Stimulated activated CD4-positive, alpha-beta T cell treated with anti-CD3 and anti-CD28 coated beads, Interleukin-12 subunit alpha, Interleukin-12 subunit beta, amount 100 ng/mL, for 24 hours (primary cell): ENCODE data around the gene RPL28.

Source experiments
- DNase-seq, 2 experiments: peaks; one replicate each; pipeline ENCODE4 v3.0.0-alpha.2; 2020; ENCODE audit warnings: low read depth in 2 of 2

The RPL28 gene

DNA sequence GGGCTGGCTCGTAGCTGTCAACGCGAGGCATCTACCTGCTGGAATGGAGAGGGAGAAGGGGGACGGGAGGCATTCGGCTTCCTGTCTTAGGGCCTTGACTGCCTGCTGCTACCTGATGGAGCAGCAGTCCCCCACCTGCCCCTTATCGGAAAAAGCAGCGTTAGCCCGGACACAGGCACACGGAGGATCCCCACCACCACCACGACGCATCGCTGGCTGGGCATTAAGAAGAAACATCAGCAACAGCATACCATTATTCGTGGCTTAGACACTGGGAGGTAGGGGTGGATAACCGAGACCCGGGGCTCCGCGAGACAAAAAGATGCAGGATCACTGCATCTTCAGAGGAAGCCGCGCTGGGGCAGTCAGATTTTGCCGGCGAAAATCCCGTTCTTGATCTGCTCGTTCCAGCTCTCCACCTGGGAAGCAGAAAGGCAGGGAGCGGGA, 32.4 kb upstream of the RPL28 start:
- DNase-seq = no peak

DNA sequence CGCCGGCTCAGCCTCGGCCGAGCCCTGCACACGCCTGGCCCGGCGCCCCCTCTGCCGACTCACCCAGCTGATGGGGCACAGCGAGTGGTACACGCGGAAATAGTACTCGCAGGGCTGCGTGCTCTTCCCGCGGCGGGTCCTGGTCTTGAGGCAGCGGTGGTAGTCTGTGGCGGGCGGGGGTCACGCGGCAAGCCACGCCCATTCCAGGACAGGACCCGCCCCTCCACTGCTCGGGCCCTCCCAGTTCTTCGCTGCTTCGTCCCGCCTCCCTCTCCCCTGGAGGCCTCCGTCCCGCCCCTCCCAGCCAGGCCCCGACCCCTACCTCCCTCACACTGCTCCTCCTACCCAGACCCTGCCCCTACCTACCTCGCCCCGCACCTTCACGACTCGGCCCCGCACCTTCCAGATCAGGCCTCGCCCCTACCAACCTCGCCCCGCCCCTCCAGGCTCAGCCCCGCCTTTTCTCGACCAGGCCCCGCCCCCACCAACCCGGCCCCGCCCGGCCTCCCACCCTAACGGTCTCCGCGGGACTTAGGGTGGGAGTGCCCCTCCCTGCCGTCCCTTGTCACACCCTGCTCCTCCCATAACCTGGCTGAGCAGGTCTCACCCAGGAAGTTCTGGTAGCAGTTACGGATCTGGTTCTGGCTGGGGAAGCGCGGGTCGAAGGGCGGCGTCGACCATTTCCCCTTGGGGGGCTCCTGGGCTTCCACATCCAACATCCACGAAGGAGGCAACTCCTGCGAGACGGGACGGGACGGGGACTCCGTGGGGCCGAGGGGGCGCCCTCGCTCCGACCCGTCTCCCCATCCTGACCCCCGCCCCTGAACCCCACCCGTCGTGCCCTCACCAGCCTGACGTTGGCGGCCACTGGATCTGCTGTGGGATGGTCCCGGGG, 31.7 kb upstream of the RPL28 start:
- peak; percentile 23 to 40 for DNase-seq

DNA sequence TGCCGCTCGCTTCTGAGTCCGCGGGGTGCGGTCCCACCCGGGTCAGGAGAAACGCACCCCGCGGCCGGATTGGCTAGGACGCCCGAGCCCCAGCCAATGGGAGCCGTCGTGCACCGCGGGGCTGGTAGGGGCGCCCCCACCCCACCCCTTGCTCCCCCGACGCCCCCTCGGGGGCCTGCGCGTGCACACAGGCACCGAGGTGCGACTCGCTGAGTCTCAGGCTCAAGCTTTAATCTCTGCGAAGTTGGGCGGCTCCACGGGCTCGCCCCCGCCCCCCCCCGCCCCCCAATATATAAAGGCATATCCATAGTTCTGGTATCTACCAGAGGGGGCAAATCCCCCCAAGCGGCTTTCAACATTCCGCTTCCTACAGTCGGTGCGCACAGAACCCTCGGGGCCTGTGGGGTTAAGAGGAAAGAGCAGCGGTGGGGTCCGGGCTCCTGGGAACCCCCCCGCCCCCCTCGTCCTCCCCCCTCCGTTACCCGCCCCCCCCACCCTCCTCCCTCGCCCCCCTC, 31.0 kb upstream of the RPL28 start, which contains the start of gene COX6B2:
Gene COX6B2, minus strand, starts transcription at position 22 of the 515 bp plus-strand sequence. CDS start 198 bp downstream, outside the sequence.
- no peak for DNase-seq

DNA sequence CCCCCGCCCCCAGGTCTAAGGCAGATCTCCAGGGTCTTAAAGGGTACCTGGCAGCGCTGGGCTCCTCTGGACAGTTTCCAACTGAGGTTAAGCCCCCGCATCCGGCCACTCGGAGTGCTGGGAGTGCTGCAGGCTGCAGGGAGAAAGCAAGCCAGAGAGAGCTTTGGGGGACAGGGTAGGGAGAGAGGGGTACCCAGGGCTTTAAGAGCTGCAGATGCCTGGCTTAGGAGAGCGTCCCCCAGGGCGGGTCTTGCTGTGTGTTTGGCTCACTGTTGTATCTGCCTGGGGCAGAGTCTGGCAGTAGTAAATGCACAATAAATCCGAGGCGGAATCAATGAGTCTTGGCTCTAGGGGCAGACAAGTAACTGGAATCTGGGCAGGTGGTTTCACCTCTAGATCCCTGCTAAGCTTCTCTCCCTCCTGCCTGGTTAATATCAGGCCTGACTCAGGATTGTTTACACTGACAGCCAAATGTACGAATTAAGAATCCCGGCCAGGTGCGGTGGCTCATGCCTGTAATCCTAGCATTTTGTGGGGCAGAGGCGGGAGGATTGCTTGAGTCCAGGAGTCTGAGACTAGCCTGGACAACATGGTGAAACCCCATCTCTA, 30.4 kb upstream of the RPL28 start:
- no peak for DNase-seq

GRCh38 chr19:55358493-55358892, 27.2 kb upstream of the RPL28 start:
- no peak for DNase-seq

DNA sequence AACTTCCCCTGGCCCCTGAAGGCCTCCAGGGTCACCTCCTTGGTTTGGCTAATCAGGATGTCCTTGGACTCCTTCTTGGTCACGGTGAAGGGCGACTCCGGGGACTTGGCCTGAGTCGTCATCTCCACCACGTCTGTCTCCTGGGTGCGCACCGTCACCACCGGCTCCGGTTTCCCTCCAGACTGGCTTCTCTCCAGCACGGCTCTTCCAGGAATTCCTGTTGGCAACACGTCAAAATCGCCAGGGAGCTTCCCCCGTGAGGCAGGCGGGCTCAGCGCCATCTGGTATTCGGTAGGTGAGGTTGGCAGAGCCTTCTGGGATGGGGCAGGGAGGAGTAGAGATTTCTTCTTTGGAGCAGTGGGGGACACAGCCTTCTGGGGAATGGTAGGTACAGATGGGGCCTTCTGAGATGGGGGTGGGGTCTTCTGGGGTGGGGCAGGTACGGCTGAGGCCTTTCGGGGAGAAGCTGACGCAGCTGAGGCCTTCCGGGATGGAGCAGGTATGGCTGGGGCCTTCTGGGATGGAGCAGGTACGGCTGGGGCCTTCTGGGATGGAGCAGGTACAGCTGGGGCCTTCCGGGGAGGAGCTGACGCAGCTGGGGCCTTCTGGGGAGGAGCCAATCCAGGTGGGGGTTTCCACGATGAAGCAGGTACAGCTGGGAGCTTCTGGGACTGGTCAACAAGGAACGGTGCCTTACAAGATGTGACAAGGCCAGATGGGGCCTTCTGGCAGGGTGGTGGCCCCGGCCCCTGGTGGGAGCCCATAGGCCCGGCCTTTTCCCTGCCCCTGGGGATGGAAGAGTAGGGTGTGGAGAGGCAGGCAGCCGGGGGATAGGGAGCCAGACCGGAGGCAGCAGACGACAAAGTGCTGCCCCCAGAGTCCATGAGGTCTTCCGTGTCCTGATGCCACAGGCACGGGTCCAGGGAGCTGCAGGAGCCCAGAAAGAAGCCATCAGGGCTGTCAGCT, 26.5 kb upstream of the RPL28 start:
- no peak for DNase-seq

DNA sequence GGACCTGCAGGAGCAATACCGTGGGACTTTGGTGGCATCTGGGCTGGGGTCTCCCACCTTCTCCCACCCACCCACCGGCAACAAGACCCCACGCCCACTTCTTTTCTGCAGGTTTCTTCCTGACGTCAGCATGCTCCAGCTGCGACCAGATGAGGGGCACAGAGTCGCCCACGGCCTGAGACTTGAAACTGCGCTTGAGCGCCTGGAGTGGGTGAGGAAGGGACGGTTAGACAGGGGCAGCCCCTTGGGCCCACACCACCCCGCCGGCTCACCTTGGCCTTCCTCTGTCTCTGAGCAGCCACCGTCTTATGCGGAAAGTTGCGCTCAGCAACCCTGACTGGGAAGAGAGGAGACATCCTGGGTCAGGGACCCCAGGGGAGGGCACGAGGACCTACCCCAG, 24.8 kb upstream of the RPL28 start:
- DNase-seq = no peak

DNA sequence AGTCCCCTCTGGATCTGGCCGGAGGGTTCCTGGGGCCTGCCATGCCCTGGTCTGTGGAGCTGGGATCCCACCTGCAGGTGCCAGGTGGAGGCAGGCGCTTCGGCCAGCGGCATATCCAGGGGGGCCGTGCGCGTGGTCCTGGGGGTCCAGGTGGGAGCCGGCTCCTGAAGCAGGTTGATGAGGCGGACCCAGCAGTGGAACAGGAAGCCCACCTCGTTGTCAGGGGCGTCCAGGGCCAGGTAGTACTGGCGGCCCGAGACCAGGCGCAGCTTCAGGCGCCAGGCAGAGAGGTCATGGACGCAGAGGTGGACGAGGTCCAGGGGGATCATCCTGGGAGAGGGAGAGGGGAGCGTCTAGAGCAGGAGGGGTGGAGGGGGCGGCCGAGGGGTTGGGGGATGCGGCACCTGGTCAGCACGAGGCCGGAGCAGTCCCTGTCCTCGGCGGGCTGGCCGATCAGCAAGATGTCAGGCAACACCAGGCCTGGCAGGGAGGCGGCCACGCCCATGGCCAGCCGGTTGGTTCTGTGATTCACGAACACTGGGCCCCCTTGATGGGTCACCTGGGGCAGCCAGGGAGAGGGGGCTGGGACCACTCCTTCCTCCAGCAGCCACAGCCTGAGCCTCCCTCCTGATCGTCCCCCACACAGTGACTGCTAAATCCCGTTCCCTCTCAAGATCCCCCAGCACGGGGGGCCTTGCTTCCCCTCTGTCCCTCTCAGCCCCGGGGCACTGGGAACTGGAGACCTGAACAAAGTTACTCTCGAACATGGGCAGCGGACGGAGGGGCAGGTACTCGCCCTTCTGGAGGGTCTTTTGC, 23.4 kb upstream of the RPL28 start:
- DNase-seq = no peak

GRCh38 chr19:55362990-55363716, 22.6 kb upstream of the RPL28 start, which contains the start of gene GARIN5B:
Gene GARIN5B, minus strand, starts transcription at chr19:55363260. Its CDS starts 194 bp downstream, at chr19:55363066.
- no peak for DNase-seq

DNA sequence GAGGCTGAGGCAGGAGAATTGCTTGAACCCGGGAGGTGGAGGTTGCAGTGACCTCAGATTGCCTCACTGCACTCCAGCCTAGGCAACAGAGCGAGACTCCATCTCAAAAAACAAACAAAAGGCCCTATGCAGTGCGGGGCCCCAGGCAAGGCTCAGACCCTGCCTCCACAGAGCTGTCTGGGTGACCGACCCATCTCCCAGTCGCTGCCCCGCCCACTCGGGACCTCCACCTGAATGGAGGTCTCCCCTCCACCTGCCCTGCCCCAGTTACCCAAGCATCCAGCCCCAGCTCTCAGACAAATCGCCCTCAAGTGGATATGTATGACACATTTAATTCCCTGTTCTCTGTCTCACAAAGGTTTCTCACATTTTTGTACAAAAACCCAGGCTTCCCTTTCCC, 20.5 kb upstream of the RPL28 start:
- no peak for DNase-seq

DNA sequence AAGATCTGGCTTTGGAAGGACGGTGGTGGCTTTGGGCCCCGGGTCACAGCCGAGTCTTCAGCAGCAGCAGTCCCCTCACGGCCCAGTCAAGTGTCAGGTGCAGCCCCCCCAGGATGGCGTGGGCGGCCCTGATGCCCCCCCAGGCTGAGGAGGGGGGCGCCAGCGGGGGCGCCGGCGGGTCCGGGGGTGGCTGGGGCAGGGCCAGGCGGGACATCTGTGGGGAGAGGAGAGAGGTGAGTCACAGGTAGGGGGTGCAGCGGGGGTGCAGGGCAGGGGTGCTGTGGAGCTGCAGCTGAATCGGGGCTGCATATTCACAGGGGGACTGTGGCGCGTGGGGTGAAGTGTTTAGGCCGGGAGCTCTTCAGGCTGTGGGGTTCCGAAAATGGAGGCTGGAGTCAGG, 19.8 kb upstream of the RPL28 start:
- DNase-seq = no peak

GRCh38 chr19:55366790-55367189, 18.9 kb upstream of the RPL28 start:
- DNase-seq = no peak

DNA sequence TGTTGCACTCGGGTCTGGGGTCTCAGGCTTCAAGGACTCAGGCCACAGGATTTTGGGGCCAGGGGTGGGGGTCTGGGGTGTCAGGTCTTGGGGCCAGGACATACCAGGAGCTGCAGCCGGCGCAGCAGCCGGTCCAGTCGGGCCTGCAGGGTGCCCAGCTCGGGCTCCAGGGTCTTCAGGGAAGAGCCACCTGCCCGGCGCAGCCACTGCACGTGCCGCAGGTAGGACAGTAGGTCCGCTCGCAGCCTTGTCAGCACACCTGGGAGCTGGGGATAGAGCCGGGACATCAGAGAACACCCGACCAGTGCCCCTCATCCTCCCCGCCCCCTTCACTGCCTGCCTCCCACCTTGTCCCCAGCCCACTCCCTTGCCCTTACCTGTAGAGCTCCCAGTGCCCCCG, 17.6 kb upstream of the RPL28 start:
- no peak for DNase-seq

DNA sequence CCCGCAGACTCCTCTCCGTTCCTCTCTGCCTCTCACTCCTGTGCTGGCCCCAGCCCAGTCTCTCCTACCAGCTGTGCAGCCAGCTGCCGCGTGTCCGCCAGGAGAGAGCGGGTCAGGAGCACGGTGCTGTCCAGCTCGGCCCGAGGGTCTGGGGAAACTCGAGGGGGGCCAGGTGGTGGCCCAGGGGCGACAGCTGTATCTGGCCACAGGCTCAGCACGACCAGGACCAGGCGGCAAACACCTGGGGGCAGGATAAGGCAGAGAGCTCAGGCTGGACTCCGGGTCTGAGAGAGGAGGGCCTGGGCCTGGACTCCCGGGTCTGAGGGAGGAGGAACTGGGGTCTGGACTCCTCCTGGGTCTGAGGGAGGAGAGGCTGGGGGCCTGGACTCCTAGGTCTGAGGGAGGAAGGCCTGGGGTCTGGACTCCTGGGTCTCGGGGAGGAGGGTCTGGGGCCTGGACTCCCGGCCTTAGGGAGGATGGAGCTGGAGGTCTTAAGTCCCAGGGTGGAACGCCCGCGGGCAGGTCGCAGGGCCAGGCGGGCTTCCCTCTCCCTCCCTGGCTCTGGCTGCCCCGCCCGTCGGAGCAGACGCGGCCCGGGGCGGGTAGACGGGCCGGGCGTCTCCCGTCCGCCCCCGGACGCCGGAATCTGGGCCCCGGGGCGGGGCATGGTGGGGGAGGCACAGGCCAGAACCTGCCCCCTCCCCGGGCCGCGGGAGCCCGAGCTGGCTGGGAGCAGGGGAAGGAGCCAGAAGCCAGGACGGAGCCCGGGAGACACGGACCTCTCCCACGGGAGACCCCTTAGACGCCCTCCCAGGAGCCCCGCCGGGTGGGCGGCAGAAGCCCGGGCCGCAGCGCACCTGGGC, 16.8 kb upstream of the RPL28 start:
- no peak for DNase-seq

GRCh38 chr19:55369653-55370304, 16.0 kb upstream of the RPL28 start:
- DNase-seq = no peak

DNA sequence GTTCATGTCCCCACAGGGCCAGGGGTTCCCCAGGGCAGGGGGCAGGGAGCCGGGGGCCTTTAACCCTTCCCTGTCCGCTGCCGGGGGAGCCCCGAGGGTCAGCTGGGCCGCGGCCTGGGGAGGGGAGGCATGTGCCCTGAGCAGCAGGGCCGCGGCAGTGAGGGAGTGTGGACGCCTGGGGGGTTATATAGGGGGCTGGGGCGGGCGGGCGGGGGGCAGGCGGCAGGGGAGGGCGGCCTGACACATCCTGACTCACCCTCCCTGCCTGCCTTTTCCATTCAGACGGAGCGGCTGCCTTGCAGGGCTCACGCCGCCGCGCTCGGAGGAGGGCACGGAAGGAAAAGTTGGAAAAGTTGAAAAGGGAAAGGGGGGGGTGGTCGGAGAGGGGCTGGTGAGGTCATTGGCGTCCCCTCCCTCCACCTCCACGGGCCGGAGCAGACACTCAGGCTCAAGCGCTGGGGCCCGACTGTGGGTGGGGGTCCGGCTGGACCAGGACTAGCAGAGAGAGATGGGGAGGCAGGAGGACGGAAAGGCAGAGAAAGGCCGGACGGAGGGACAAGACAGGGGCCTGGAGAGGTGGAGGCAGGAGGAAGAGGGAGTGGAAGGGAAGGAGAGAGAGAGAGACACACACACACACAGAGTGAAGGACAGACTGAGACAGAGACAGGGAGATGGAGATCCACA, 15.3 kb upstream of the RPL28 start, which contains the start of gene IL11:
Gene IL11, minus strand, starts transcription at position 159 of the 684 bp plus-strand sequence. Its CDS starts 153 bp downstream, at position 6.
- DNase-seq = no peak

- no peak for DNase-seq
Measured at GRCh38 chr19:55372316-55373081, 13.2 kb upstream of the RPL28 start.
